ENCODE results near the gene ADIRF. TPM values are rescaled to one million over a fixed set of nuclear protein-coding genes. Genes with fewer than 3 reads are reported as not detected.

ADIRF gene
- total and polyA plus RNA-seq, 10 of the 15 experiments (the other 5 are each of a cell fraction or from before 2014, with no cell fraction given) = 0.12 to 2.5 (median 0.70) TPM; not detected in 2

DNA sequence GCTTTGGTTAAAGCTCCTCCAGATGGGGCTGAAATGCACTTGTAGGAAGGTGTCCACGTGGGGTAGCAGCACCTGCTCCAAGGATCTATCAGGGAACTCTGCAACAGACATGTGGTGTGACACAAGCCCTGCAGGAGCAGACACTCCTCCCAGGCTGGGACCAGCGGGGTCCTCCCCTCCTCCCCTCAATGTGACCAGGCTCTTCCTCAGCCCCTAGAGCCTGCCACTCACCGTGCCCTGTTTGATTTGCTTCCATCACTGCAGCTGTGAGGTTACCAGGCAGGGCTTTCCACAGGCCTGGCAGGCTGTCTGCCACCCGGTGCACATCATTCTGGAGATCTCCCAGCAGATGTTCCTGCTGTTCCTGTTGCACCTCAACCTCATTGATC is 24.3 kb upstream of the ADIRF start:
- Histone ChIP-seq H3K9ac (ENCODE audit: control insufficient read depth, insufficient read depth, low read length) (no peak overlapping the region), H3K4me3 (no peak overlapping the region), H3K4me1 (ENCODE audit: control insufficient read depth, insufficient read depth, low read length) (no peaks in the 10 kb centered on the region; the same call in 1 of the 2 replicates), H2AFZ (ENCODE audit: control insufficient read depth, low read depth, low read length) (no peak overlapping the region), H3K79me2 (ENCODE audit: control insufficient read depth, insufficient read depth, low read length) (no peaks in the 10 kb centered on the region), H4K20me1 (ENCODE audit: control insufficient read depth, insufficient read depth) (no peaks in the 10 kb centered on the region), H3K27me3 (replicated peaks in 1 of 2; ENCODE audit: control insufficient read depth in 2 of 2, insufficient read depth in 2 of 2, low read length in 1 of 2) (no peaks in the 10 kb centered on the region), H3K4me2 (ENCODE audit: control insufficient read depth, insufficient read depth) (no peak overlapping the region), H3K27ac (ENCODE audit: control insufficient read depth, insufficient read depth) (no peak overlapping the region), H3K36me3 (ENCODE audit: control insufficient read depth in 2 of 2, insufficient read depth in 2 of 2, low read length in 1 of 2) (no peaks in the 10 kb centered on the region), H3K9me3 (replicated peaks; ENCODE audit: control insufficient read depth, insufficient read depth, low read length) (no peaks in the 10 kb centered on the region)
- ChIA-PET RAD21 (ENCODE audit: unreplicated experiment) (no interaction called here), CTCF (interaction anchor here (1.4 to 1.8 kb wide), 2 partner anchors 17 to 22 kb away, joined by 6 to 7 read pairs; no protein-coding TSS in a partner anchor), POLR2A (interaction anchor here (1.1 kb wide), 1 partner anchor 12 kb away, joined by 4 read pairs; no protein-coding TSS in a partner anchor), SMC1A (ENCODE audit: uncharacterized antibody, unreplicated experiment) (no interaction called here)
- ATAC-seq (no peak), FAIRE-seq (no peak), DNase-seq (ENCODE audit: low read depth, low spot score) (no peak)
- intact Hi-C loops (cut with micrococcal nuclease; ENCODE audit: unreplicated experiment) (no loop called here), in situ Hi-C loops (cut with MboI) (no loop called here)
- BruUV-seq (replicated peaks) = no TSS peak
- TF ChIP-seq IKZF2 (IDR thresholded peaks at IDR 0.05) = no peak
- no peak for TF ChIP-seq MEF2B (IDR thresholded peaks at IDR 0.05; ENCODE audit: partially characterized antibody, poor library complexity, severe bottlenecking)
- no peak for TF ChIP-seq TCF7 (IDR thresholded peaks at IDR 0.05; ENCODE audit: borderline replicate concordance)
- no peak for TF ChIP-seq PML (IDR thresholded peaks at IDR 0.05; ENCODE audit: low read length)
- TF ChIP-seq ZNF274 (IDR thresholded peaks at IDR 0.05; ENCODE audit: insufficient read depth, insufficient read length) = no peak
- no peak for TF ChIP-seq KDM1A (IDR thresholded peaks at IDR 0.05; ENCODE audit: borderline replicate concordance)
- TF ChIP-seq, protein P1, sequence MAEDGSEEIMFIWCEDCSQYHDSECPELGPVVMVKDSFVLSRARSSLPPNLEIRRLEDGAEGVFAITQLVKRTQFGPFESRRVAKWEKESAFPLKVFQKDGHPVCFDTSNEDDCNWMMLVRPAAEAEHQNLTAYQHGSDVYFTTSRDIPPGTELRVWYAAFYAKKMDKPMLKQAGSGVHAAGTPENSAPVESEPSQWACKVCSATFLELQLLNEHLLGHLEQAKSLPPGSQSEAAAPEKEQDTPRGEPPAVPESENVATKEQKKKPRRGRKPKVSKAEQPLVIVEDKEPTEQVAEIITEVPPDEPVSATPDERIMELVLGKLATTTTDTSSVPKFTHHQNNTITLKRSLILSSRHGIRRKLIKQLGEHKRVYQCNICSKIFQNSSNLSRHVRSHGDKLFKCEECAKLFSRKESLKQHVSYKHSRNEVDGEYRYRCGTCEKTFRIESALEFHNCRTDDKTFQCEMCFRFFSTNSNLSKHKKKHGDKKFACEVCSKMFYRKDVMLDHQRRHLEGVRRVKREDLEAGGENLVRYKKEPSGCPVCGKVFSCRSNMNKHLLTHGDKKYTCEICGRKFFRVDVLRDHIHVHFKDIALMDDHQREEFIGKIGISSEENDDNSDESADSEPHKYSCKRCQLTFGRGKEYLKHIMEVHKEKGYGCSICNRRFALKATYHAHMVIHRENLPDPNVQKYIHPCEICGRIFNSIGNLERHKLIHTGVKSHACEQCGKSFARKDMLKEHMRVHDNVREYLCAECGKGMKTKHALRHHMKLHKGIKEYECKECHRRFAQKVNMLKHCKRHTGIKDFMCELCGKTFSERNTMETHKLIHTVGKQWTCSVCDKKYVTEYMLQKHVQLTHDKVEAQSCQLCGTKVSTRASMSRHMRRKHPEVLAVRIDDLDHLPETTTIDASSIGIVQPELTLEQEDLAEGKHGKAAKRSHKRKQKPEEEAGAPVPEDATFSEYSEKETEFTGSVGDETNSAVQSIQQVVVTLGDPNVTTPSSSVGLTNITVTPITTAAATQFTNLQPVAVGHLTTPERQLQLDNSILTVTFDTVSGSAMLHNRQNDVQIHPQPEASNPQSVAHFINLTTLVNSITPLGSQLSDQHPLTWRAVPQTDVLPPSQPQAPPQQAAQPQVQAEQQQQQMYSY (CRISPR knock-in tag; IDR thresholded peaks at IDR 0.05) = no peak
- no peak for TF ChIP-seq NFYB (IDR thresholded peaks at IDR 0.05; ENCODE audit: insufficient read depth, low read depth, low read length)
- no peak for TF ChIP-seq BRCA1 (IDR thresholded peaks at IDR 0.05; ENCODE audit: low read depth, low read length)
- TF ChIP-seq, protein P2, sequence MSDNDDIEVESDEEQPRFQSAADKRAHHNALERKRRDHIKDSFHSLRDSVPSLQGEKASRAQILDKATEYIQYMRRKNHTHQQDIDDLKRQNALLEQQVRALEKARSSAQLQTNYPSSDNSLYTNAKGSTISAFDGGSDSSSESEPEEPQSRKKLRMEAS (IDR thresholded peaks at IDR 0.05; ENCODE audit: low read depth, low read length) = no peak
- no peak for TF ChIP-seq NFIC (IDR thresholded peaks at IDR 0.05; ENCODE audit: low read depth, low read length)
- no peak for TF ChIP-seq BHLHE40 (IDR thresholded peaks at IDR 0.05; ENCODE audit: borderline replicate concordance in 1 of 2, low read depth in 2 of 2, low read length in 1 of 2)
- TF ChIP-seq, protein P3, sequence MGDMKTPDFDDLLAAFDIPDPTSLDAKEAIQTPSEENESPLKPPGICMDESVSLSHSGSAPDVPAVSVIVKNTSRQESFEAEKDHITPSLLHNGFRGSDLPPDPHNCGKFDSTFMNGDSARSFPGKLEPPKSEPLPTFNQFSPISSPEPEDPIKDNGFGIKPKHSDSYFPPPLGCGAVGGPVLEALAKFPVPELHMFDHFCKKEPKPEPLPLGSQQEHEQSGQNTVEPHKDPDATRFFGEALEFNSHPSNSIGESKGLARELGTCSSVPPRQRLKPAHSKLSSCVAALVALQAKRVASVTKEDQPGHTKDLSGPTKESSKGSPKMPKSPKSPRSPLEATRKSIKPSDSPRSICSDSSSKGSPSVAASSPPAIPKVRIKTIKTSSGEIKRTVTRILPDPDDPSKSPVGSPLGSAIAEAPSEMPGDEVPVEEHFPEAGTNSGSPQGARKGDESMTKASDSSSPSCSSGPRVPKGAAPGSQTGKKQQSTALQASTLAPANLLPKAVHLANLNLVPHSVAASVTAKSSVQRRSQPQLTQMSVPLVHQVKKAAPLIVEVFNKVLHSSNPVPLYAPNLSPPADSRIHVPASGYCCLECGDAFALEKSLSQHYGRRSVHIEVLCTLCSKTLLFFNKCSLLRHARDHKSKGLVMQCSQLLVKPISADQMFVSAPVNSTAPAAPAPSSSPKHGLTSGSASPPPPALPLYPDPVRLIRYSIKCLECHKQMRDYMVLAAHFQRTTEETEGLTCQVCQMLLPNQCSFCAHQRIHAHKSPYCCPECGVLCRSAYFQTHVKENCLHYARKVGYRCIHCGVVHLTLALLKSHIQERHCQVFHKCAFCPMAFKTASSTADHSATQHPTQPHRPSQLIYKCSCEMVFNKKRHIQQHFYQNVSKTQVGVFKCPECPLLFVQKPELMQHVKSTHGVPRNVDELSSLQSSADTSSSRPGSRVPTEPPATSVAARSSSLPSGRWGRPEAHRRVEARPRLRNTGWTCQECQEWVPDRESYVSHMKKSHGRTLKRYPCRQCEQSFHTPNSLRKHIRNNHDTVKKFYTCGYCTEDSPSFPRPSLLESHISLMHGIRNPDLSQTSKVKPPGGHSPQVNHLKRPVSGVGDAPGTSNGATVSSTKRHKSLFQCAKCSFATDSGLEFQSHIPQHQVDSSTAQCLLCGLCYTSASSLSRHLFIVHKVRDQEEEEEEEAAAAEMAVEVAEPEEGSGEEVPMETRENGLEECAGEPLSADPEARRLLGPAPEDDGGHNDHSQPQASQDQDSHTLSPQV (IDR thresholded peaks at IDR 0.05) = no peak
- TF ChIP-seq JUNB (IDR thresholded peaks at IDR 0.05) = no peak
- no peak for TF ChIP-seq SIX5 (IDR thresholded peaks at IDR 0.05; ENCODE audit: low read depth, low read length, severe bottlenecking)
- no peak for TF ChIP-seq RAD51 (IDR thresholded peaks at IDR 0.05)
- TF ChIP-seq ZNF384 (IDR thresholded peaks at IDR 0.05; ENCODE audit: borderline replicate concordance, low read depth, low read length) = no peak
- TF ChIP-seq EZH2 (IDR thresholded peaks at IDR 0.05; ENCODE audit: borderline replicate concordance, control insufficient read depth, low read depth, low read length) = no peak
- no peak for TF ChIP-seq HDGF (IDR thresholded peaks at IDR 0.05)
- 37% methylated on average over 3 of the region's 4 CpGs for WGBS (ENCODE audit: insufficient coverage, insufficient replicate concordance, low lambda C conversion rate, missing lambda C conversion rate)

All from GM12878 (cell line).